Stimulated activated memory B cell treated with anti-CD40 and anti-IgM and Interleukin-4, amounts not matched to agents 10 μg/mL and 1 μg/mL and 100 μg/mL, for 72 hours (primary cell): ENCODE measurements around the gene TYRP1.

Experiments
- ATAC-seq: fragments of 150-1000 bp; cut with Tn5 transposase; 2 replicates; pipeline ENCODE4 v1.10.0; 2021
- H3K27ac Mint-ChIP-seq: one replicate; pipeline ENCODE4 v1.8.0; 2022; ENCODE audit warnings: mild to moderate bottlenecking, mixed read lengths
- H3K27me3 Mint-ChIP-seq: one replicate; pipeline ENCODE4 v1.8.0; 2022; ENCODE audit warnings: mixed read lengths
- H3K36me3 Mint-ChIP-seq: one replicate; pipeline ENCODE4 v1.8.0; 2022; ENCODE audit warnings: mixed read lengths
- H3K4me1 Mint-ChIP-seq: one replicate; pipeline ENCODE4 v1.8.0; 2022; ENCODE audit warnings: mixed read lengths
- H3K4me3 Mint-ChIP-seq: one replicate; pipeline ENCODE4 v1.8.0; 2022; ENCODE audit warnings: mild to moderate bottlenecking, moderate library complexity, mixed read lengths
- H3K9me3 Mint-ChIP-seq: one replicate; pipeline ENCODE4 v1.8.0; 2022; ENCODE audit warnings: mixed read lengths

Gene TYRP1

GRCh38 chr9:12680757-12681156 lies 12.4 kb upstream of the TYRP1 start:
- H3K36me3 Mint-ChIP-seq = no peaks in the 10 kb centered on the region
- no peak overlapping the region for H3K27ac Mint-ChIP-seq
- peaks cover 9% of the 10 kb centered on the region for H3K9me3 Mint-ChIP-seq
- no peaks in the 10 kb centered on the region for H3K4me1 Mint-ChIP-seq
- no peak for ATAC-seq
- H3K27me3 Mint-ChIP-seq = no peaks in the 10 kb centered on the region
- H3K4me3 Mint-ChIP-seq = no peak overlapping the region

GRCh38 chr9:12681620-12682019 lies 11.6 kb upstream of the TYRP1 start:
- H3K36me3 Mint-ChIP-seq = no peaks in the 10 kb centered on the region
- no peak overlapping the region for H3K27ac Mint-ChIP-seq
- no peak for ATAC-seq
- no peaks in the 10 kb centered on the region for H3K4me1 Mint-ChIP-seq
- peaks cover 9% of the 10 kb centered on the region for H3K9me3 Mint-ChIP-seq
- H3K27me3 Mint-ChIP-seq = no peaks in the 10 kb centered on the region
- no peak overlapping the region for H3K4me3 Mint-ChIP-seq

DNA sequence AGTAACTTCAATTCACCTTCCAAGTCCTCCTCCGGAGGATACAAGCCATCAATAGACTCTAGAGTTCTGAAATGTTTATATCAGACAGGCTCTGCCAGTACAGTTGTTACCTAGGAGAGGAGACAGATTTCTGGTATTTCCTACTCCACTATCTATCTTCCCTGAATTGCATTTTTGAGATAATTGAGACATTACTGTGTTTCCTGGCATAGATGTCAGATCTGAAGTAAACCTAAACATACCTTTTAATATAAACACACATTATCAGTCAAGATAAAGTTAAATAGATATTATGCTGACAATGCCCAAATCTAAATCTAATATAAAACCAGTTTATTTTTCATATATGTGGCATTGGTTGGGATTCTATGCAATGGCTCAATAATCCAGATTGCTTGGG lies 8.2 kb upstream of the TYRP1 start:
- Mint-ChIP-seq H3K27ac (no peak overlapping the region), H3K27me3 (no peaks in the 10 kb centered on the region), H3K4me3 (no peak overlapping the region), H3K9me3 (peaks cover 9% of the 10 kb centered on the region), H3K36me3 (no peaks in the 10 kb centered on the region), H3K4me1 (no peaks in the 10 kb centered on the region)
- ATAC-seq = no peak

DNA sequence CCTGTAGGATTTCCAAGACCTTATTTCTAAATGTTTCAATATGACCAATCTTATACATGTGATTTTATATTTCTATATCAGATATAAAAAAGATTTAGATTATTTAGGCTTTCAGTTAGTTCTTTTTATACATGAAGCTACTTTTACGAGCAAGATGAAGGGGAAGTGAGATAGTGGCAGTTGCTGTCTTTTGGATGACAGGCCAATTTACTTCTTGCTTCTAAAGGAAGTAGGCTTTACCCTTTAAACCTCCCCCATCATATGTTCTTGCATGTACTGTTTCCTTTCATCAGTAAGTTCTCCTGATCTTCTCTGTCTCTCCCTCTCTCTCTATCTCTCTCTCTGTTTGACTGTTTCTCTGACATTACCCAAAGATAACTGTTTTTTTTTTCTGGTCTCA lies 4.0 kb upstream of the TYRP1 start:
- Mint-ChIP-seq H3K27ac (no peak overlapping the region), H3K36me3 (no peaks in the 10 kb centered on the region), H3K9me3 (peaks cover 3% of the 10 kb centered on the region), H3K4me3 (no peak overlapping the region), H3K27me3 (no peaks in the 10 kb centered on the region), H3K4me1 (no peaks in the 10 kb centered on the region)
- ATAC-seq = no peak

GRCh38 chr9:12694013-12694412 lies 828 bp downstream of the TYRP1 start:
- H3K36me3 Mint-ChIP-seq = no peaks in the 10 kb centered on the region
- no peaks in the 10 kb centered on the region for H3K27me3 Mint-ChIP-seq
- H3K4me3 Mint-ChIP-seq = no peak overlapping the region
- peak; percentile 24 for ATAC-seq
- H3K4me1 Mint-ChIP-seq = no peaks in the 10 kb centered on the region
- H3K27ac Mint-ChIP-seq = no peak overlapping the region
- H3K9me3 Mint-ChIP-seq = peaks cover 3% of the 10 kb centered on the region

GRCh38 chr9:12695474-12695873 lies 2.3 kb downstream of the TYRP1 start:
- Mint-ChIP-seq H3K4me1 (no peaks in the 10 kb centered on the region), H3K36me3 (no peaks in the 10 kb centered on the region), H3K27ac (no peak overlapping the region), H3K27me3 (no peaks in the 10 kb centered on the region), H3K9me3 (no peaks in the 10 kb centered on the region), H3K4me3 (no peak overlapping the region)
- no peak for ATAC-seq

DNA sequence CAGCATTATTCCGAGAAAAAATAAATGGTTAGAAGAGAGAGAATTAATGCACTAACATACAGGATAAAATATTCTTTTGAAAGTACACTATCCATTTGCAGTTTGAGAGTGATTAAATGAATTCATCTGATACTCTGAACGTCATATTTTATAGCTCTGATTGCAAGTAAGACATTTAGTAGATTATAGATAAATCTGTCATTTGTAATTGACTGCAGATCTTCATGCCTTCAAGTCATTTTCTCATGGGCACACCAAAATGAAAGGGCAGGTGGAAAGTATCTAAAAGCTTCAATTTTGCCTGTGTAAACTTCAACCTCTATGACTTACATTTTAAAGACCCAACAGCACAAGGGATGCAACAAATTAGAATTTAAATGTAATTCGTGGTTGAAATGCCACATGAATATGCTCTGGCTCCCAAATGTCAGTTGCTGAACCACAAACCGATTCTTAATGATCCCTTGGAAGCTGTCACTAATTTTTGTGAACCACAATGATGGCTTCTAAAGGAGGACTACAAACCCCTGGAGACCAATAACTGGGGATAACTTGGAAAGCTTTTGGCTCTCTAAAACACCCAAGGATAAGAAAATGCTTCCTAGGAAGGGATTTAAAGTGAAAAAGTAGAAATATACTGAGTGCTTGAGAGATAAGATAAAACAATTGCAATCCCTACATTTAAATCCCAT lies 3.9 kb downstream of the TYRP1 start:
- Mint-ChIP-seq H3K4me1 (no peaks in the 10 kb centered on the region), H3K27me3 (no peaks in the 10 kb centered on the region), H3K9me3 (peaks cover 3% of the 10 kb centered on the region), H3K4me3 (no peak overlapping the region), H3K36me3 (no peaks in the 10 kb centered on the region), H3K27ac (no peak overlapping the region)
- ATAC-seq = no peak

DNA sequence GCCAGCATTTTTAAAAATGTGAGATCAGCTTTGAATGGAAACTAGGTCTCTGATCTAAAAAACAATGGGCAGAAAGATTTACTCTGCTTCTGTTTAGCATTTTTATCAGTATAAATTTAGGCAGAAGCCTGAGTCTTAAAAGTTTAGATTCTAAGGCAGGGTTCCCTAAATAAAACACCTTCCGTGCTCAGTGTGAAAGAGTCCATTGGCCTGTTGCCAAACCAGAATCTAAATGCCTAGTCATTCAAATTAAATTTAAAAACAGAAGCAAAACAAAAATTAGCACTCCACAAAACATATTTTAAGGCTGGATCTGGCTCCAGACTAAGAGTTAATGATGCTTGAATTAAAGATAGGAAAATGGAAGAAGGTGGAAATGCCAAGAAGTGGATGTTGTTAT lies 4.5 kb downstream of the TYRP1 start:
- Mint-ChIP-seq H3K27me3 (no peaks in the 10 kb centered on the region), H3K4me1 (no peaks in the 10 kb centered on the region), H3K36me3 (no peaks in the 10 kb centered on the region), H3K9me3 (peaks cover 3% of the 10 kb centered on the region), H3K4me3 (no peak overlapping the region), H3K27ac (no peak overlapping the region)
- no peak for ATAC-seq

GRCh38 chr9:12698266-12698665 lies 5.1 kb downstream of the TYRP1 start:
- no peaks in the 10 kb centered on the region for H3K36me3 Mint-ChIP-seq
- no peaks in the 10 kb centered on the region for H3K4me1 Mint-ChIP-seq
- ATAC-seq = no peak
- no peaks in the 10 kb centered on the region for H3K27me3 Mint-ChIP-seq
- H3K27ac Mint-ChIP-seq = no peak overlapping the region
- no peak overlapping the region for H3K4me3 Mint-ChIP-seq
- peaks cover 3% of the 10 kb centered on the region for H3K9me3 Mint-ChIP-seq

DNA sequence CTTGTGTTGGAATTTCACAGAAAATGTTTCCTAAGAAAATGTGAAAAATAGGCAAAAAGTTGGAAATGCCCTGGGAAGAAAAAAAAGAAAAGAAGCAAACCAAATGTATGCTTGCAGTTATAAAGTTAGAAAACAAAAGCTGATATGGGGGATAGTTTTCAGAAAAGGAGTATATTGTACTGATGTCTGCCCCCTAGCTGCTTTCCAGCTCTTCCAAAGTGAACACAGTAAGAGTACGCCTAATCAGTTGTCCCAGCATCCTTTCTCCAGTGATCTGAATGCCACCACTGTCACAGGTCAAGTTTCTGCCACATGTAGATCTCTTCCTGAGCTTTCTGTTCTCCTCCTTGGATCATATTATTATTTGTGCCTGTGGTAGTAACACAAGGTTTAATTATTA lies 5.8 kb downstream of the TYRP1 start:
- H3K36me3 Mint-ChIP-seq = no peaks in the 10 kb centered on the region
- no peak for ATAC-seq
- no peak overlapping the region for H3K27ac Mint-ChIP-seq

DNA sequence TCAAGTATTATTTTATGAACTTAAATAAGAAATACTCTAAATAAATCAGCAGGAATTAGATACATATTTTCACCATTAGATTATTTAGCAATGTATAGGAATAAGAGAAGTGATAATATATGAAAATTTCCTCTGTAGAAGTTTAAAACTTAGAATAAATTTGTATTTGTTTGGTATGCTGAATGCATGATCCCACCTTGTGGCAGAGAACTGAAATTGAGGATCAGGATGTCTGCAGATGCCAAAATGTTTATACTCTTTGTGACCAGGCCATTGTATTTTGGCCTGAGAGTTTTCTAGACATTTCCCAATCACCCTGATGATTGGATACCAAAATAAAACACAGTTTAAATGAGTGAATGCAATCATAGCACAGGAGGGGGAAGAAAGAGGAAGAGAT lies 6.3 kb downstream of the TYRP1 start:
- H3K4me1 Mint-ChIP-seq = no peaks in the 10 kb centered on the region
- no peaks in the 10 kb centered on the region for H3K27me3 Mint-ChIP-seq
- H3K4me3 Mint-ChIP-seq = no peak overlapping the region
- ATAC-seq = no peak
- peaks cover 3% of the 10 kb centered on the region for H3K9me3 Mint-ChIP-seq
- H3K36me3 Mint-ChIP-seq = no peaks in the 10 kb centered on the region
- H3K27ac Mint-ChIP-seq = no peak overlapping the region

More for the DNA sequence above, 5.8 kb downstream of the TYRP1 start:
- Mint-ChIP-seq H3K9me3 (peaks cover 3% of the 10 kb centered on the region), H3K4me1 (no peaks in the 10 kb centered on the region), H3K27me3 (no peaks in the 10 kb centered on the region), H3K4me3 (no peak overlapping the region)

GRCh38 chr9:12701126-12701525 lies 7.9 kb downstream of the TYRP1 start:
- Mint-ChIP-seq H3K4me3 (no peak overlapping the region), H3K27me3 (no peaks in the 10 kb centered on the region), H3K9me3 (peaks cover 3% of the 10 kb centered on the region), H3K36me3 (no peaks in the 10 kb centered on the region), H3K4me1 (no peaks in the 10 kb centered on the region), H3K27ac (no peak overlapping the region)
- no peak for ATAC-seq

- Mint-ChIP-seq H3K4me3 (no peak overlapping the region), H3K27me3 (no peaks in the 10 kb centered on the region), H3K9me3 (peaks cover 3% of the 10 kb centered on the region), H3K4me1 (no peaks in the 10 kb centered on the region), H3K27ac (no peak overlapping the region), H3K36me3 (no peaks in the 10 kb centered on the region)
- no peak for ATAC-seq
Measured at GRCh38 chr9:12702160-12702758, 9.1 kb downstream of the TYRP1 start.

- no peaks in the 10 kb centered on the region for H3K27me3 Mint-ChIP-seq
- no peaks in the 10 kb centered on the region for H3K4me1 Mint-ChIP-seq
- no peaks in the 10 kb centered on the region for H3K36me3 Mint-ChIP-seq
- H3K9me3 Mint-ChIP-seq = peaks cover 3% of the 10 kb centered on the region
- no peak overlapping the region for H3K4me3 Mint-ChIP-seq
- no peak overlapping the region for H3K27ac Mint-ChIP-seq
- ATAC-seq = no peak
Measured at GRCh38 chr9:12703996-12704395, 10.8 kb downstream of the TYRP1 start.

DNA sequence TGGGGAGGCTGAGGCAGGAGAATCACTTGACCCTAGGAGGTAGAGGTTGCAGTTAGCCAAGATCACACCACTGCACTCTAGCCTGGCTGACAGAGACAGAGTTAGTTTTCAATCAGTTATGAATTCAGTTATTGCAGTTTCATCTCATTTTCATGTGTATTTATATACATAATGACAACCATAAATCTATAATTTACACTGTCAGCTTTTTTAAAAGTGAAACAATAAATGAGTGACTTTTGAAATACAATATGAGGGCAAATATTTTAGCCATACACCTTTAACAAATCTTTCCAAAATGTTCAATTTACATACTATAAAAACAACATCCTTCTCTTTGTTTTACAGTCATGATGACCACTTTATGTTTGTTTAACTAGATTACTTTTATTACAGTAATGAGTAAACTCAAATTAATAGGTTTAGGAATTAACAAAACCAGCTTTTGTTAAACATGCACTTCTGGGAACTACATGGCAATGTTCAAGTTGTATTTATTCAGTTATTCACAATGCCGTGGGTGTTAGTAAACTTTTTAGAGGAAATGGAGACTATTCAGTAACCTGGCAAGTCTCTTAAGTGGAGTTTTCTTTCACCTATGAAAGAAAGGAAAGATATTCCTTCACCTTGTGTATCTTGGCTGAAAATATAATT lies 12.7 kb downstream of the TYRP1 start:
- Mint-ChIP-seq H3K4me3 (no peak overlapping the region), H3K27ac (no peak overlapping the region), H3K36me3 (no peaks in the 10 kb centered on the region), H3K9me3 (peaks cover 3% of the 10 kb centered on the region), H3K4me1 (no peaks in the 10 kb centered on the region), H3K27me3 (no peaks in the 10 kb centered on the region)
- ATAC-seq = no peak
